Measurements from ENCODE around the gene KSR1. TPM values are rescaled to one million over a fixed set of nuclear protein-coding genes. Genes with fewer than 3 reads are reported as not detected.
A peak's percentile ranks its signal among the peaks of the same experiment; 100 is the strongest.

KSR1 gene
- total and polyA plus RNA-seq, 2 of the 4 experiments (the other 2 are of a cell fraction), result 12.5 to 21.9 TPM

DNA sequence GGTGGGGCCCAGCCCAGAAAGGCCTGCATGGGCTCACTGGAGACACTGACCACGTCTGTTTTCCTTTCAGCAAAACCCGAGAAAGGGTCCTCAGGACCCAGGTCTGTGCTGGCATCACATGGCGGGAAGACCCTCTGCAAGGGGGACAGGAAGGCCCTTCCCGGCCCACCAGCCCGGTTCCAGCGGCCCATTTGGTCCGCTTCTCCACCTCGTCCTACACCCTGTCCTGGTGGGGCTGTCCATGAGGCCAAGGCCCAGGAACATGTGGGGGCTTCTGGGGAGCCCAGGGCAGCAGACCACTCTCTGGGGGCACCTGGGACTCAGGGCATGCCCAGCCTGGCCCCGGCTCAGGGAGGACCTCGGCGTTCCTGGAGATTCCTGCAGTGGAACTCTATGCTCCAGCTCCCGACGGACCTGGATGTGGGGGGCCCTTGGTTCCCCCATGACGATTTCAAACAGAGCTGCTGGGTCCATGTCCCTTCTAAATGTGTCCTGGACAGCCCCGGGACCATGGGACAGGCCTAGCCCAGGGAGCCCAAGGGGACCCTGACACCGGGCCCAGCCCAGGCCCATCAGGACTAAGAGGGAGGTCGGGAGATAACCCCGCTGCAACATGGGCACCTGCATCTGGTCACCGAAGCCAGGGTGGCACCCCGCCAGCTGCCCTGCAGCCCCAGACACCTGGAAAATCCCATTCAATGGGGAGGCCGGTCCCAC is 26.4 kb upstream of the KSR1 start (continued):
- TF ChIP-seq, protein P1, sequence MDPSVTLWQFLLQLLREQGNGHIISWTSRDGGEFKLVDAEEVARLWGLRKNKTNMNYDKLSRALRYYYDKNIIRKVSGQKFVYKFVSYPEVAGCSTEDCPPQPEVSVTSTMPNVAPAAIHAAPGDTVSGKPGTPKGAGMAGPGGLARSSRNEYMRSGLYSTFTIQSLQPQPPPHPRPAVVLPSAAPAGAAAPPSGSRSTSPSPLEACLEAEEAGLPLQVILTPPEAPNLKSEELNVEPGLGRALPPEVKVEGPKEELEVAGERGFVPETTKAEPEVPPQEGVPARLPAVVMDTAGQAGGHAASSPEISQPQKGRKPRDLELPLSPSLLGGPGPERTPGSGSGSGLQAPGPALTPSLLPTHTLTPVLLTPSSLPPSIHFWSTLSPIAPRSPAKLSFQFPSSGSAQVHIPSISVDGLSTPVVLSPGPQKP (IDR thresholded peaks at IDR 0.05; ENCODE audit: borderline replicate concordance, low read depth, low read length), result no peak

DNA sequence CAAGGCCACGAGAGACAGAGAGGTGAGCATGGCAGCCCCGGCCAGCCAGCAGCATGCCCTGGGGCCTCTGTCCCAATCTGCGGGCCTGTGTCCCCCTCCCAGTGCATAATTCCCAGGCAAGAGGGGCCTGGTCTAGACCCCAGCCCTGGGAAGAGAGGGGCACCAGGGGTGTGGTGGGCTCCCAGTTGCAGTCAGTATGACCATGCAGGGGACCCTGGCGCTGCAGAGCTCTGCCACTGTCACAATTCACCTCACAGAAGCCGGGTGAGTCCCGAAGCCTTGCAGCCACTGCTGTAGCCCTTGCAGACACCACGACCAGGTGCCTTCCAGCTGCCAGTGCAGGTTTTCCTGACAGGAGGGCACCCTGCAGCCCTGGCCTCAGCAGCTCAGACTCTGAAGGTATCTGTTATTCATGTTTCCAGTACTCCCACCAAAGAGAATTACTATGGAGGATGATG is 25.8 kb upstream of the KSR1 start:
- CTCF ChIA-PET, result interaction anchor here (1.1 kb wide), 1 partner anchor 169 kb away, joined by 4 read pairs; no protein-coding TSS in a partner anchor
- H3K9me1 ChIP-seq (ENCODE audit: insufficient read depth, low read length), result no peaks in the 10 kb centered on the region
- H3K23ac ChIP-seq (ENCODE audit: low read depth, low read length), result no peak overlapping the region
- 86% methylated on average over 2 of the region's 7 CpGs; no CpG with 5 or more reads in 1 of the 2 experiments for WGBS, 2 experiments (ENCODE audit: extremely low coverage in 2 of 2, insufficient read length in 1 of 2)
- no peak overlapping the region for H2AK9ac ChIP-seq (replicated peaks; ENCODE audit: low read depth, low read length, poor library complexity)
- no peak overlapping the region for H3K56ac ChIP-seq (ENCODE audit: extremely low read depth, insufficient read depth, low read length)
- H3K4me2 ChIP-seq (ENCODE audit: low read depth, low read length), result no peak overlapping the region
- no peaks in the 10 kb centered on the region for H3K36me3 ChIP-seq (ENCODE audit: control insufficient read depth, insufficient read depth, low read length)
- H2BK120ac ChIP-seq (ENCODE audit: low read depth, low read length), result 0 out of 2 replicates have a peak overlapping the region, but pooled peaks have one; percentile 85
- H3K4ac ChIP-seq (ENCODE audit: low read depth, low read length), result no peak overlapping the region
- no peak overlapping the region for H3K27ac ChIP-seq (ENCODE audit: insufficient read depth, low read length)
- no peak overlapping the region for H2BK20ac ChIP-seq (ENCODE audit: low read depth, low read length)
- H4K20me1 ChIP-seq (ENCODE audit: insufficient read depth, low read length), result no peaks in the 10 kb centered on the region
- peak overlapping the region; percentile 85; the same call in 1 of the 2 replicates for H2AK5ac ChIP-seq (ENCODE audit: low read depth, low read length)
- in situ Hi-C loops (cut with MboI; ENCODE audit: low sequenced_read_pairs), result loop anchor here (25.0 kb wide), 1 partner anchor 193 kb away; no protein-coding TSS in a partner anchor
- H3K14ac ChIP-seq (replicated peaks; ENCODE audit: low read depth, low read length), result no peak overlapping the region
- H4K5ac ChIP-seq (ENCODE audit: low read depth, low read length), result no peak overlapping the region
- BruUV-seq (replicated peaks), result no TSS peak
- no peak for TF ChIP-seq POLR2A (IDR thresholded peaks at IDR 0.05; ENCODE audit: low read depth, low read length)
- H3K4me1 ChIP-seq (ENCODE audit: control insufficient read depth, insufficient read depth, low read length), result peaks cover 6% of the 10 kb centered on the region
- no peaks in the 10 kb centered on the region for H3K79me1 ChIP-seq (ENCODE audit: low read depth in 1 of 2, low read length in 2 of 2)
- dilution Hi-C loops (cut with HindIII; ENCODE audit: low sequenced_read_pairs, unreplicated experiment), result no loop called here
- H3K4me3 ChIP-seq (ENCODE audit: insufficient read depth, low read depth, low read length), result no peak overlapping the region
- H3K18ac ChIP-seq (ENCODE audit: low read depth, low read length), result no peak overlapping the region
- H4K8ac ChIP-seq (ENCODE audit: low read depth in 2 of 2, low read length in 2 of 2), result no peak overlapping the region
- no peak overlapping the region for H3K9ac ChIP-seq (ENCODE audit: low read depth, low read length)
- ATAC-seq (ENCODE audit: low read depth) (no peak), DNase-seq (no peak)
- H2BK5ac ChIP-seq (ENCODE audit: low read depth, low read length, poor library complexity, severe bottlenecking), result no peak overlapping the region
- H2AFZ ChIP-seq (replicated peaks; ENCODE audit: low read length, poor library complexity), result no peak overlapping the region
- H4K91ac ChIP-seq (ENCODE audit: insufficient read depth, low read depth, low read length), result no peak overlapping the region; the same call in 1 of the 2 replicates
- POLR2A ChIA-PET (ENCODE audit: unreplicated experiment), result no interaction called here
- H3K9me3 ChIP-seq (ENCODE audit: control insufficient read depth, insufficient read depth, low read length), result no peaks in the 10 kb centered on the region
- intact Hi-C loops (cut with micrococcal nuclease), result loop anchor here (2.0 to 5.0 kb wide), 2 partner anchors 78 to 184 kb away; no protein-coding TSS in a partner anchor
- H3K27me3 ChIP-seq (ENCODE audit: control insufficient read depth, insufficient read depth, low read length), result no peaks in the 10 kb centered on the region
- no peak overlapping the region; the same call in 2 of the 3 replicates for H2BK15ac ChIP-seq (ENCODE audit: low read depth, low read length)
